HUES64 (cell line): Measurements from ENCODE around the gene FOLR2.
"Not testable (repeated sequence)": the region's sequence is repeated elsewhere in the genome, so short reads cannot be mapped to it uniquely, and the experiment has no call there.

Experiments
- H3K27ac ChIP-seq: 2 replicates; pipeline ENCODE4 v1.7.0; 2013; ENCODE audit warnings: low read depth, low read length, inconsistent platforms
- H3K27me3 ChIP-seq: 2 replicates; pipeline ENCODE4 v1.6.1; 2013; ENCODE audit warnings: mild to moderate bottlenecking, low read length; ENCODE audit not compliant: insufficient read depth
- H3K36me3 ChIP-seq: 2 replicates; pipeline ENCODE4 v1.6.1; 2013; ENCODE audit warnings: mild to moderate bottlenecking, low read length; ENCODE audit not compliant: insufficient read depth
- H3K4me1 ChIP-seq: 2 replicates; pipeline ENCODE4 v1.6.1; 2013; ENCODE audit warnings: mild to moderate bottlenecking, low read length, moderate library complexity; ENCODE audit not compliant: insufficient read depth
- H3K4me3 ChIP-seq: 2 replicates; pipeline ENCODE4 v1.5.1; 2013; ENCODE audit warnings: mild to moderate bottlenecking, low read length, moderate library complexity
- H3K9ac ChIP-seq: 2 replicates; pipeline ENCODE4 v1.6.1; 2013; ENCODE audit warnings: mild to moderate bottlenecking, low read depth, low read length
- H3K9me3 ChIP-seq: 2 replicates; pipeline ENCODE4 v1.6.1; 2013; ENCODE audit warnings: low read depth, low read length; ENCODE audit not compliant: insufficient read depth
- WGBS: fragments of 150-250, 120-280 bp; methylation state at CpG from one replicate; pipeline ENCODE4 v1.1.7; 2013; ENCODE audit warnings: missing lambda C conversion rate; 5-methylcytosine and 5-hydroxymethylcytosine counted together

The FOLR2 gene

DNA sequence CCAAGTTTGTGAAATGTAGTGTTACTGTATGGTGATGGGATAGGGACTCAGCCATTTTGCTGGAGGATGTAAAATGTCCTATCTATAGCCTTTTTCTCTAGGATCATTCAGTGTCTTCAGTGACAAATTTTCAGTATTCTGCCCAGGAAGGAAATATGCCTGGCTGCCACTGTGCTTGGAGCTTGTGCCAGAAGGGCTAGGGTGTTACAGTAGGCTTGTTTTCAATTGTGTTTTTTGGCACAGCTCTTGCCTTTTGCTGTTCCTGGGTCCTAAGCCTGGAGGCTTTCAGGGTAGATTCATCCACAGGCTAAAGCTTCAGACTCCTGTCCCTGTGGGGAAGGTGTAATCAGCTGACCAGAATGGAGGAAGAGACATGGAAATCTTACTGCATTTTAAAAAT, 49.4 kb downstream of the FOLR2 start:
- no peak overlapping the region for H3K27ac ChIP-seq

DNA sequence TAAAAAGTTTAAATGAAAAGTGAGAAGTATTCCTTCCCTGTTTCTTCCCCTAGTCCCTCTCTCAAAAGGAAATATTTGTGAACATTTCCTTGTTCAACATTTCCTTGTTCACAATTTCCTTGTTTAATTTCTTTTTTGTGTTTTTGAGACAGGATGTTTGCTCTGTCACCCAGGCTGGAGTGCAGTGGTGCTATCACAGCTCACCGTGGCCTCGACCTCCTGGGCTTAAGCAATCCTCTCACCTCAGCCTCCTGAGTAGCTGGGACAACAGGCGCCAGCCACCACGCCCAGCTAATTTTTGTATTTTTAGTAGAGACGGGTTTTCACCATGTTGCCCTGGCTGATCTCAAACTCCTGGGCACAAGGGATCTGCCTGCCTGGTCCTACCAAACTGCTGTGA, 50.4 kb downstream of the FOLR2 start:
- WGBS, result 92% methylated on average over 5 of the region's 5 CpGs
- H3K9me3 ChIP-seq, H3K27ac ChIP-seq, H3K4me1 ChIP-seq, H3K27me3 ChIP-seq, H3K36me3 ChIP-seq, H3K9ac ChIP-seq, H3K4me3 ChIP-seq: not testable (repeated sequence)

More for the DNA sequence above, 49.4 kb downstream of the FOLR2 start:
- Histone ChIP-seq H3K9ac (no peak overlapping the region), H3K36me3 (no peaks in the 10 kb centered on the region), H3K4me3 (no peak overlapping the region), H3K27me3 (no peaks in the 10 kb centered on the region), H3K4me1 (no peaks in the 10 kb centered on the region), H3K9me3 (no peaks in the 10 kb centered on the region)

DNA sequence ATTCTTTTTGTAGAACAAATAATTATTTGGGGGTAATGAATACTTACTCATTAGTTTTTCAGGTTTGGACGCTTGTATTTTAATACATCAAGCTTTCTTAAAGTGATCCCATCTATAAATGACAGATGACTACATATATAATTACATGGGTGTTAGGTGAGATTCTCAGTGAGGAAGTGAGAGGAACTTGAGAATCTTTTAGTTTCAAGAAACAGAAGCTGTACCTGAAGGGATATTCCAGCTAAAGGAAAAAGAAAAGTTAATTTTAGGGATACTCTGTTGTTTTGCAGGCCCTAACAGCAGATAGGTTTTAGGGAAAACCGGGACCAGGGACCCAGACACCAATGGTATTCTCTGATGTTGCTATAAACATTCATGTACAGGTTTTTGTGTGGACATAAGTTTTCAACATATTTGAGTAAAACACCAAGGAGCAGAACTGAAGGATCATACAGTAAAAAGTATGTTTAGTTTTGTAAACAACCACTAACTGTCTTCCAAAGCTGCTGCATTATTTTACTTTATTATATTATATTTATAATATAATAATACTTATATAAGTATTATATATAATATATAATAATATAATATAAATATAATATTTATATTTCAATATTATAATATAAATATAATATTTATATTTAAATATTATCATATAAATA, 51.5 kb downstream of the FOLR2 start:
- no peaks in the 10 kb centered on the region for H3K27me3 ChIP-seq
- no peak overlapping the region for H3K27ac ChIP-seq
- H3K9ac ChIP-seq, result no peak overlapping the region
- H3K36me3 ChIP-seq, result no peaks in the 10 kb centered on the region
- no peaks in the 10 kb centered on the region for H3K9me3 ChIP-seq
- no peak overlapping the region for H3K4me3 ChIP-seq
- 87% methylated on average over 1 of the region's 2 CpGs for WGBS
- no peaks in the 10 kb centered on the region for H3K4me1 ChIP-seq
